Skeletal muscle satellite cell (primary cell): Measurements from ENCODE around the gene CCDC148.
"Not testable (repeated sequence)": the region's sequence is repeated elsewhere in the genome, so short reads cannot be mapped to it uniquely, and the experiment has no call there.

Source experiments
- H3K27me3 ChIP-seq: 2 replicates; pipeline ENCODE4 v1.7.0; 2013; ENCODE audit warnings: low read length; ENCODE audit not compliant: control insufficient read depth, insufficient read depth
- H3K36me3 ChIP-seq: 2 replicates; pipeline ENCODE4 v1.7.0; 2013; ENCODE audit warnings: mild to moderate bottlenecking, control low read depth, low read length; ENCODE audit not compliant: insufficient read depth
- H3K4me1 ChIP-seq: 2 replicates; pipeline ENCODE4 v1.7.0; 2013; ENCODE audit warnings: low read length; ENCODE audit not compliant: control insufficient read depth, insufficient read depth
- H3K4me2 ChIP-seq: 2 replicates; pipeline ENCODE4 v1.7.0; 2013; ENCODE audit warnings: mild to moderate bottlenecking, low read length
- H3K4me3 ChIP-seq: 2 replicates; pipeline ENCODE4 v1.7.0; 2013; ENCODE audit warnings: low read length
- H3K9ac ChIP-seq: 2 replicates; pipeline ENCODE4 v1.7.0; 2013; ENCODE audit warnings: mild to moderate bottlenecking, low read depth, low read length, moderate library complexity
- H3K9me3 ChIP-seq: replicated peaks from 2 replicates; pipeline ENCODE4 v1.7.0; 2013; ENCODE audit warnings: mild to moderate bottlenecking, control low read depth, low read length

Gene CCDC148

GRCh38 chr2:158228943-158229508 lies 227.5 kb downstream of the CCDC148 start:
- H3K4me1 ChIP-seq, result peaks cover 3% of the 10 kb centered on the region
- no peaks in the 10 kb centered on the region for H3K9me3 ChIP-seq
- H3K4me2 ChIP-seq, result no peak overlapping the region
- no peaks in the 10 kb centered on the region for H3K36me3 ChIP-seq
- no peak overlapping the region for H3K9ac ChIP-seq
- H3K27me3 ChIP-seq, result no peaks in the 10 kb centered on the region
- no peak overlapping the region for H3K4me3 ChIP-seq

DNA sequence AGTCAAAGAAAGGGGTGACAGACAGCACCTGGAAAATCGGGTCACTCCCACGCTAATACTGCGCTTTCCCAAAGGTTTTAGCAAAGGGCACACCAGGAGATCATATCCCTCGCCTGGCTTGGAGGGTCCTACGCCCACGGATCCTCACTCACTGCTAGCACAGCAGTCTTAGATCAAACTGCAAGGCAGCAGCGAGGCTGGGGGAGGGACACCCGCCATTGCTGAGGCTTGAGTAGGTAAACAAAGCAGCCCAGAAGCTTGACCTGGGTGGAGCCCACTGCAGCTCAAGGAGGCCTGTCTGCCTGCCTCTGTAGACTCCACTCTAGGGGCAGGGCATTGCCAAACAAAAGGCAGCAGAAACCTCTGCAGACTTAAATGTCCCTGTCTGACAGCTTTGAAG lies 233.5 kb downstream of the CCDC148 start:
- H3K4me1 ChIP-seq, result not testable (repeated sequence)

GRCh38 chr2:158221063-158222020 lies 235.2 kb downstream of the CCDC148 start:
- Histone ChIP-seq H3K9ac (no peak overlapping the region), H3K36me3 (no peaks in the 10 kb centered on the region), H3K9me3 (no peaks in the 10 kb centered on the region), H3K4me1 (no peaks in the 10 kb centered on the region), H3K4me2 (no peak overlapping the region), H3K4me3 (no peak overlapping the region), H3K27me3 (no peaks in the 10 kb centered on the region)

More for the DNA sequence above, 233.5 kb downstream of the CCDC148 start:
- H3K4me2 ChIP-seq, H3K36me3 ChIP-seq, H3K9ac ChIP-seq, H3K4me3 ChIP-seq, H3K9me3 ChIP-seq, H3K27me3 ChIP-seq: not testable (repeated sequence)

DNA sequence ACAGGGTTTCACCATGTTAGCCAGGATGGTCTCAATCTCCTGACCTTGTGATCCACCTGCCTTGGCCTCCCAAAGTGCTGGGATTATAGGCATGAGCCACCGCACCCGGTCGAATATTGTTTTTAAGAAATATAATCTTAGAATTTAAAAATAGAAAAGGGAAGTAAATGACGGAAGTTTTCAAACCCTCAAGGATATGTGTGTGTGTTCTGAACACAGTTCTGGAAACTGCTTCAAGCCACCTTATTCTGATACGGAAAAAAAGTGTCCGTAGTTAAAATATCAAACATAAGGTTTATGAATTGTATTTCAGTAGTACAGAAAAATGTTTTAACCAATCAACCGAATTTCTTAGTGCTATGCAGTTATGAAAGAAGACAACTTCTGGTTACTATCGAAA lies 239.0 kb downstream of the CCDC148 start:
- Histone ChIP-seq H3K4me3 (no peak overlapping the region), H3K9me3 (no peaks in the 10 kb centered on the region), H3K36me3 (no peaks in the 10 kb centered on the region), H3K4me1 (peaks cover 3% of the 10 kb centered on the region), H3K4me2 (no peak overlapping the region), H3K27me3 (no peaks in the 10 kb centered on the region), H3K9ac (no peak overlapping the region)

DNA sequence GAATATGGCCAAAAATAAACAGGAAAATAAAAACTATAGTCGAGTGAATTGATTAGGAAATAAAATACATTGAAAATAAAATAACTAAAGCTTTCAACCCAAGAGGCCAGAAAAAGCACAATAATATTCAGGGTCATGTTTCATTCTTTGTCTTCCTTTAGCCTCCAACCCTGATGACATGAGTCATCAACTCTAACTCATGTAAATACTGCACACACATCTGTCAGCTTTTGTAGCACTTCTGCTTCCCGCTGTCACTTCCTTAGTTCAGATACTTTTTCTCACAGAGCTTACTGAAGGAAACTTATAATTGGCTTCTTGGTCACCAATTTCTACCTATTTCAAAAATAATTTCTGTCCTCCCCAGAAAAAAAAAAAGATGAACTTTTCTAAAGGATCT lies 242.1 kb downstream of the CCDC148 start:
- Histone ChIP-seq H3K4me3 (no peak overlapping the region), H3K4me2 (no peak overlapping the region), H3K9me3 (no peaks in the 10 kb centered on the region), H3K36me3 (no peaks in the 10 kb centered on the region), H3K9ac (no peak overlapping the region), H3K4me1 (peaks cover 3% of the 10 kb centered on the region), H3K27me3 (no peaks in the 10 kb centered on the region)

DNA sequence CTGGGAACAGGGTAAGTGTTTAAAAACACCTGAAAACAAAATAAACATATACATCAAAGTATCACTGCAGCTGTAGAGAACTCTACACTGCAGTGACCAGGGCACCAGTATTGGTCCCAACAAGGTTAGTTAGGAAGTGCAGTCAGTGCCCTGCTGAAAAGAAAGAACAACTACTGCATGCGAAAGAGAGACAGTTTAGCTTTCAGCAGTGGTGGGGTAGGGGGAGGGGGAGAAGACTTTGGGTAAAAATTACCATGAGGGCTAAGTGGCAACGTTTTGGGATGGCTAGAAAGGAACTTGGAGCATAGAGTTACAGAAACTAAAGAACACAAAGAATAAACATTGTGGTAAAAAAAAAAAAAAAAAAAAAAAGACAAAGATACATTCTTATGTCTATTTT lies 242.8 kb downstream of the CCDC148 start:
- H3K4me2 ChIP-seq, result no peak overlapping the region
- H3K9me3 ChIP-seq, result no peaks in the 10 kb centered on the region
- no peaks in the 10 kb centered on the region for H3K36me3 ChIP-seq
- no peak overlapping the region for H3K9ac ChIP-seq
- no peaks in the 10 kb centered on the region for H3K27me3 ChIP-seq
- no peak overlapping the region for H3K4me3 ChIP-seq
- H3K4me1 ChIP-seq, result peaks cover 3% of the 10 kb centered on the region

DNA sequence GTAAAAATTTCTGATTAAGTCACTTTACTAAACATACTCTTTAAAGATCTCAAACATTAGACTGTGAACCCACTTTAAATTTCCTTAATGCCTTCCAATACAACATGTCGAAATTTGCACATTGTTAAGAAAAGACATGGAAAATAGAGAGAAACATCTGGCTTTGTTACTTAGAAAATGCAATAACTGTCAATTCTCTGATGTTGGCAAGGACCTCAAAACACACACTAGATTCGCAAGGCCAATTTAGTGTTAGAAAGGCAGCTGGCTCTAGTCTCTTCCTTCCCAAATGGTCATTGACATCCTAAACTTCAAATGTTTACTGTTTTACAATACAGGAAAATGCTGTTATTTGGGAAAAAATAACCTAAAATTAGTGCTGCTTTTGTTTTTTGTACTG lies 244.3 kb downstream of the CCDC148 start:
- H3K4me1 ChIP-seq, result peaks cover 3% of the 10 kb centered on the region
- no peak overlapping the region for H3K4me2 ChIP-seq
- H3K4me3 ChIP-seq, result no peak overlapping the region
- no peaks in the 10 kb centered on the region for H3K27me3 ChIP-seq
- H3K36me3 ChIP-seq, result no peaks in the 10 kb centered on the region
- H3K9me3 ChIP-seq, result no peaks in the 10 kb centered on the region
- H3K9ac ChIP-seq, result no peak overlapping the region

DNA sequence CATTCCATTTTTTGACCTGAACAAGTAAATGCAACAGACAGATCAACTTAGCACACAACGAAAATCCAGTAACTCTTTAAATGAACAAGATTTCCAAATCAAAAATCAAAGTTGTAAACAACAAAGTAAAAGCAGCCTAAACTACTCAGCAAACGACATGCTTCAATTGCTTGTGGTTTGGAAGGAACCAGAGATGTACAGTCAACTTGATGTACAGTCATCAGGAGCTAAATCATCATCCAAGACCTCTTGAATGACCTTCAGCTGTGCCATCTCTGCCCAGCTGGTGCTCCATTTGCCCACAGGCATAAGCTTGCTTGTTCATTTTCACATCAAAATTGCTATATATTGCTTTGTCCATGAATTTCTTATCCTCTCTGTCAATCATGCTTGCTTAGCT lies 245.1 kb downstream of the CCDC148 start:
- no peak overlapping the region for H3K4me2 ChIP-seq
- peaks cover 3% of the 10 kb centered on the region for H3K4me1 ChIP-seq
- no peaks in the 10 kb centered on the region for H3K27me3 ChIP-seq
- H3K9me3 ChIP-seq, result no peaks in the 10 kb centered on the region
- no peak overlapping the region for H3K9ac ChIP-seq
- H3K36me3 ChIP-seq, result no peaks in the 10 kb centered on the region
- H3K4me3 ChIP-seq, result no peak overlapping the region

DNA sequence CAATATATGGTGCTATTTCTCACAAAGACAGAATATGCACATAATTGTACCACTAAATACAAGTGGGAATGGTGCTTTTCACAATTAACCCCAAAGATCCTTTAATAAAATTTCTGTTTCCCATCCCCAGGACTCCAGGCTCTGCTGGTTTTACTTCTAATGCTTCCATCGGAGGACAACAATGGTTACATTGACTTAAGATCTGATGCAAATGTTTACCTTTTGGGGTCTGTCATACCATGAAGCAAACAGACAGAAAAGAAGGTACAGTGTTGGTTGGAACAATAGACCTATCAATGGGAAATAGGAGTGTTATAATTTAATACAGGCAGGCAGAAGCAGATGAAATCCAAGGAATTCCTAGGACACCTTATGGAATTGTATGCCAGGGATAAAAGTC lies 249.2 kb downstream of the CCDC148 start:
- Histone ChIP-seq H3K4me1 (peaks cover 14% of the 10 kb centered on the region), H3K9me3 (no peaks in the 10 kb centered on the region), H3K36me3 (no peaks in the 10 kb centered on the region), H3K4me2 (no peak overlapping the region), H3K9ac (no peak overlapping the region), H3K27me3 (no peaks in the 10 kb centered on the region), H3K4me3 (no peak overlapping the region)

- H3K36me3 ChIP-seq, result no peaks in the 10 kb centered on the region
- H3K4me3 ChIP-seq, result no peak overlapping the region
- no peaks in the 10 kb centered on the region for H3K9me3 ChIP-seq
- H3K4me2 ChIP-seq, result no peak overlapping the region
- H3K9ac ChIP-seq, result no peak overlapping the region
- peaks cover 14% of the 10 kb centered on the region for H3K4me1 ChIP-seq
- no peaks in the 10 kb centered on the region for H3K27me3 ChIP-seq
These were observed 251.3 kb downstream of the CCDC148 start for GRCh38 chr2:158205215-158205614.

DNA sequence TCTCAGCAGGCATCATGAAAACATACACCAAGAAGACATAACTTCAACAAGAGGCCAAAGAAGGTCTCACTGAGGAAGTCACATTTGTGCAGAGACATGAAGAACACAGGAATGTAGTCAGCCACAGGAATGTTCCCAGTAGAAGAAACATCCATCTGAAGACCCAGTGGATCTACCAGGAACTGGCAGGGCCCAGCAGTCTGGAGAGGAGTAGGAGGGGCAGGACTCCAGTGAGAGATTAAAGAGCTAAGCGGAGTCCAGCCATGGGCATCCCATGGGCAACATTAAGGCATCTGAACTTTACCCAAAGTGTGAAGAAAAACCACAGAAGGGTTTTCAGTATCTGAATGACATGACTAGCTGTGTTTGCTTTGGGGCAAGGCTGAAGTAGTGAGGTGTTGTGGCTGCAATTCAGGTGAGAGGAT lies 251.8 kb downstream of the CCDC148 start:
- Histone ChIP-seq H3K4me1 (peaks cover 14% of the 10 kb centered on the region), H3K36me3 (no peaks in the 10 kb centered on the region), H3K9me3 (no peaks in the 10 kb centered on the region), H3K4me2 (no peak overlapping the region), H3K27me3 (no peaks in the 10 kb centered on the region), H3K9ac (no peak overlapping the region), H3K4me3 (no peak overlapping the region)
